ENCODE data around the gene ZNF277.

GRCh38 chr7:112186300-112186699 lies 20.2 kb upstream of the ZNF277 start:
- TF ChIP-seq REST (IDR thresholded peaks at IDR 0.05; ENCODE audit: low read depth) (no peak), YY1 (IDR thresholded peaks at IDR 0.05; ENCODE audit: low read depth) (no peak), EP300 (IDR thresholded peaks at IDR 0.05; ENCODE audit: borderline replicate concordance) (no peak), CEBPB (IDR thresholded peaks at IDR 0.05) (no peak), MAX (IDR thresholded peaks at IDR 0.05) (no peak), TEAD4 (IDR thresholded peaks at IDR 0.05) (no peak), RAD21 (IDR thresholded peaks at IDR 0.05; ENCODE audit: low read depth) (no peak), USF1 (IDR thresholded peaks at IDR 0.05) (no peak), TAF1 (IDR thresholded peaks at IDR 0.05; ENCODE audit: low read depth) (no peak), CREB1 (IDR thresholded peaks at IDR 0.05; ENCODE audit: low read depth) (no peak)
